ENCODE results near the gene NIN. TPM values are rescaled to one million over a fixed set of nuclear protein-coding genes. Genes with fewer than 3 reads are reported as not detected.

The NIN gene
- total RNA-seq, 3 donors from 2014 or later: 20.5 to 36.3 (median 27.9) TPM

DNA sequence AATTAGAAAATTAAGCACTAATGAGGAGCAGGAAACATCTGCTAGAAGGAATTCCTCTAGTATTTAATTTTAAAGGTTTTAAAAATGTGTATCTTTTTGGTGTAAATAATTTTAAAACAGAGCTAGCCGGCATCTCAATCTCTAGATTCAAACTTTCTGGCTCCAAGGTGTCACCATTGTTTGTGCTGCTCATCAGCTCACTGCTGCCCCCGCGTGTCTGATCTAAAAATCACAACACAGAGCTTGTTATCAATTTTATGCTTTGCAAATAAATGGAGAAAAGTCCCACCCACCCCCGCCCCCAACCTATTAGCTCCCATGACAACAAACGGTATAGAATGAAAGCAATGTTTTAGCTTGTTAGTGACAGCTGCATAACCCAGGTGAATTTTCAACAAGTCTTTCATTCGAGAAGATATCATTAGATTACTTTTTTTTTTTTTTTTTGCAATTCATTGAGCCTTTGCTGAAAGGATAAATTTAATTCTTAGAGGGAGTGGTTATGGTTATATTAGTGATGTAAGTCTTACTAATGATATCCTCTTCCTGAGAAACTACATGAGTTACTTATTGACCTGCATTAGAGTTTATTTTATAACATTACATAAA, 29.6 kb upstream of the NIN start:
- Histone ChIP-seq H3K9me3 (no peaks in the 10 kb centered on the region), H3K36me3 (ENCODE audit: low read depth) (no peaks in the 10 kb centered on the region), H3K4me3 (no peak overlapping the region), H3K4me1 (ENCODE audit: low read depth) (peaks cover 4% of the 10 kb centered on the region)
- peak; percentile 87 for ATAC-seq
- TF ChIP-seq, protein P1, sequence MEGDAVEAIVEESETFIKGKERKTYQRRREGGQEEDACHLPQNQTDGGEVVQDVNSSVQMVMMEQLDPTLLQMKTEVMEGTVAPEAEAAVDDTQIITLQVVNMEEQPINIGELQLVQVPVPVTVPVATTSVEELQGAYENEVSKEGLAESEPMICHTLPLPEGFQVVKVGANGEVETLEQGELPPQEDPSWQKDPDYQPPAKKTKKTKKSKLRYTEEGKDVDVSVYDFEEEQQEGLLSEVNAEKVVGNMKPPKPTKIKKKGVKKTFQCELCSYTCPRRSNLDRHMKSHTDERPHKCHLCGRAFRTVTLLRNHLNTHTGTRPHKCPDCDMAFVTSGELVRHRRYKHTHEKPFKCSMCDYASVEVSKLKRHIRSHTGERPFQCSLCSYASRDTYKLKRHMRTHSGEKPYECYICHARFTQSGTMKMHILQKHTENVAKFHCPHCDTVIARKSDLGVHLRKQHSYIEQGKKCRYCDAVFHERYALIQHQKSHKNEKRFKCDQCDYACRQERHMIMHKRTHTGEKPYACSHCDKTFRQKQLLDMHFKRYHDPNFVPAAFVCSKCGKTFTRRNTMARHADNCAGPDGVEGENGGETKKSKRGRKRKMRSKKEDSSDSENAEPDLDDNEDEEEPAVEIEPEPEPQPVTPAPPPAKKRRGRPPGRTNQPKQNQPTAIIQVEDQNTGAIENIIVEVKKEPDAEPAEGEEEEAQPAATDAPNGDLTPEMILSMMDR (IDR thresholded peaks at IDR 0.05): peak; percentile 69
- DNase-seq: peak; percentile 73 to 93 (median 83)
- intact Hi-C loops (cut with DNase I, micrococcal nuclease): no loop called here

DNA sequence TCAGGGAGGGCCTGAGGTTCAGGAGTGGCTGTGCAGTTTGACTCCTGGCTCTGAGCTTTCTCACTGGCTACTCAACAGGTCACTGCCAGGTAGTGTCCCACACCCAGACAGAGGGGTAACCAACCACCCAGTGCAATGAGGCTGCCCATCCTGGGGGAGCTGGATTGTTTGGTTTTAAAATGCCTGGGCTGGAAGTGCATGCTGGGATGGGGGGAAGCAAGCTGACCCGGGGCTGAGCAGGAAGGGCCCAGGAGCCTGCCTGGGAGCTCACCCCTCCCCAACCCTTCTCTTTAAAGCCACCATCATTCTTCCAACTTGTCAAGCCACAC, 28.3 kb upstream of the NIN start:
- ATAC-seq (no peak), DNase-seq (no peak)
- Histone ChIP-seq H3K9me3 (no peaks in the 10 kb centered on the region), H3K36me3 (ENCODE audit: low read depth) (no peaks in the 10 kb centered on the region), H3K4me3 (no peak overlapping the region), H3K4me1 (ENCODE audit: low read depth) (peaks cover 4% of the 10 kb centered on the region)
- TF ChIP-seq, protein P1 (IDR thresholded peaks at IDR 0.05): no peak
- intact Hi-C loops (cut with DNase I, micrococcal nuclease): no loop called here

DNA sequence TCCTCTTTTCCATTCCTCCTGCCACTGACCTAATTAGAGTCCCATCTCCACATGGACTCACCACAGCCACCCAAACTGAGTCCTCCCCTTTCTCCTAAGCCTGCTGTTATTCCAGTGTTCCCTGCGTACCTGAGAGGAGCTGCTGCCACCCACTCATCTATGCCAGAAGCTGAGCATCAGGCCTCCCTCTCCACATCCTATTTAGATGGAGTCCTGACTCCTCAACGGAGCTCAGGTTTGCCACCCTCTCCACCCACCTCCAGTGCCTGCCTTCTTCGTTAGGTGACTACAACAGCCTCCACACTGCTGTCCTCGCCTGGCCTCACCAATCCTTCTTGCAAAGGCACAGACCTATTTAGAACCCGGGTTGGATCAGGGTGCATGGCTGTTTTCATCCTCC, 25.7 kb upstream of the NIN start:
- H3K9me3 ChIP-seq: no peaks in the 10 kb centered on the region
- peaks cover 4% of the 10 kb centered on the region for H3K4me1 ChIP-seq (ENCODE audit: low read depth)
- no peaks in the 10 kb centered on the region for H3K36me3 ChIP-seq (ENCODE audit: low read depth)
- TF ChIP-seq, protein P1 (IDR thresholded peaks at IDR 0.05): no peak
- intact Hi-C loops (cut with DNase I, micrococcal nuclease): no loop called here
- ATAC-seq: no peak
- no peak for DNase-seq
- H3K4me3 ChIP-seq: no peak overlapping the region

DNA sequence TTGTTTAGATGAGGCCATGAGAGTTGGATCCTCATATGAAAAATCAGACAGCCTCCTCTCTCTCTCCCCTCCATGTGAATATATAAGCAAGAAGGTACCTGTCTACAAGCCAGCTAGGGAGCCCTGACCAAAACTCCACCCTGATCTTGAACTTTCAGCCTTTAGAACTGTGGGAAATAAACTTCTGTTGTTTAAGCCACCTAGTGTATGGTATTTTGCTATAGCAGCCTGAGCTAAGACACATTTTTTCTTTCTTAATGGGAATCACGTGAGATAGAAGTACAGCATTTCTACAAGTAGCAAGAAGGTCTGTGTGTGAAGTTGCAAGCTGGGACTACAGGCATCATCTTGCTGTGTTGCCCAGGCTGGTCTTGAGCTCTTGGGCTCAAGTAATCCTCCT, 24.6 kb upstream of the NIN start:
- TF ChIP-seq, protein P1 (IDR thresholded peaks at IDR 0.05): no peak
- ATAC-seq (no peak), DNase-seq (no peak)
- H3K4me1 ChIP-seq (ENCODE audit: low read depth): peaks cover 4% of the 10 kb centered on the region
- no peaks in the 10 kb centered on the region for H3K36me3 ChIP-seq (ENCODE audit: low read depth)
- intact Hi-C loops (cut with DNase I, micrococcal nuclease): no loop called here
- no peaks in the 10 kb centered on the region for H3K9me3 ChIP-seq
- H3K4me3 ChIP-seq: no peak overlapping the region

DNA sequence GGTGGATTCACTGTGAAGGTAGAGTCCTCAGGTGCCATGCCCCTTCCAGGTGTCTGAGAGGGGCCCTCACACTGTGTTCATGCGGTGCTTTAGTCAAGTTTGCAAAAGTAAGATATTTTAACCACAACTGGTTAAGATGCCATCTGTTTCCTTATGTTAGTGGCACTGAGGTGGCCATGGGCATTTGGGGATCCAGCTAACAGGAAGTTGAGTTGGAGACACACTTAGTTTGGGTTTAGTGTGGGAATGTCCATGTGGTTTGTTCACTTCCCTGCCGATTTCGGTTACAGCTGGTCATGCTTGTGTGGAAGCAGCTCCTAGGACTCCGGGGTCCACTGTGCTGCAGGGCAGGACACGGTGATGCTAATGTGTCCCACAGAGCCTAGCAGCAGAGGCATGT, 23.6 kb upstream of the NIN start:
- Histone ChIP-seq H3K4me3 (no peak overlapping the region), H3K9me3 (no peaks in the 10 kb centered on the region), H3K36me3 (ENCODE audit: low read depth) (no peaks in the 10 kb centered on the region), H3K4me1 (ENCODE audit: low read depth) (no peaks in the 10 kb centered on the region)
- DNase-seq (no peak), ATAC-seq (no peak)
- TF ChIP-seq, protein P1 (IDR thresholded peaks at IDR 0.05): no peak
- intact Hi-C loops (cut with DNase I, micrococcal nuclease): no loop called here

DNA sequence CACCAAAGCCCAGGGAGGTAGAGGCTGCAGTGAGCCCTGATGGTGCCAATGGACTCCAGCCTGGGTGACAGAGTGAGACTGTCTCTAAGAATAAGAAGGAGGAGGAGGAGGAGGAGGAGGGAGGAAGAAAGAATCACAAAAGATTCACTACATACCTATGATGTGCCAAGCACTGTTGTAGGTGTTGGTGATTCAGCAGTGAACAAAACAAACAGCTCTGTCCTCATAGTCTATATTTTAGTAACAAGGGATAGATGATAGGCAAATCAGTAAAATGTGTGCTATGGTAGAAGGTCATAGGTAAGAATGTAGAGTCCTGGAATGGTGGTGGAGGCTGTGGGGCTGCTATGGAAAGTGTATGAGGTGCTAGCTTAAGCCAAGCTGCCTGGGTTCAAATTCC, 22.9 kb upstream of the NIN start:
- Histone ChIP-seq H3K36me3 (ENCODE audit: low read depth) (no peaks in the 10 kb centered on the region), H3K4me3 (no peak overlapping the region), H3K4me1 (ENCODE audit: low read depth) (no peaks in the 10 kb centered on the region), H3K9me3 (no peaks in the 10 kb centered on the region)
- intact Hi-C loops (cut with DNase I, micrococcal nuclease): no loop called here
- ATAC-seq (no peak), DNase-seq (no peak)
- TF ChIP-seq, protein P1 (IDR thresholded peaks at IDR 0.05): no peak
